Cardiac septum (tissue), 1 donor: ENCODE data around the gene AHCYL1. TPM values are rescaled to one million over a fixed set of nuclear protein-coding genes. Genes with fewer than 3 reads are reported as not detected.

Experiments
- DNase-seq: peaks from one replicate; pipeline ENCODE4 v3.0.0-alpha.2; 2020; ENCODE audit warnings: low spot score
- intact Hi-C: fragments of 100-400 bp; cut with DNase I; formaldehyde crosslinking; loops from one replicate; pipeline ENCODE4 v1.14.0; 2022
- total RNA-seq: library from RNA; stranded (reverse); fragmentation: NEBNext Ultra II Directional; extraction: Animal tissue kit (Norgen Biotek cat#: 25700); gene quantifications from one replicate; pipeline ENCODE4 v1.2.1, GENCODE V29; 2021
- donor health status: DM: no; HTN: no; CAD: no.

Gene AHCYL1
- total RNA-seq, 1 donor from 2014 or later: 53.6 TPM

- intact Hi-C loops: no loop called here
- DNase-seq: no peak
These were observed 6.9 kb downstream of the AHCYL1 start for GRCh38 chr1:109991400-109991925.

DNA sequence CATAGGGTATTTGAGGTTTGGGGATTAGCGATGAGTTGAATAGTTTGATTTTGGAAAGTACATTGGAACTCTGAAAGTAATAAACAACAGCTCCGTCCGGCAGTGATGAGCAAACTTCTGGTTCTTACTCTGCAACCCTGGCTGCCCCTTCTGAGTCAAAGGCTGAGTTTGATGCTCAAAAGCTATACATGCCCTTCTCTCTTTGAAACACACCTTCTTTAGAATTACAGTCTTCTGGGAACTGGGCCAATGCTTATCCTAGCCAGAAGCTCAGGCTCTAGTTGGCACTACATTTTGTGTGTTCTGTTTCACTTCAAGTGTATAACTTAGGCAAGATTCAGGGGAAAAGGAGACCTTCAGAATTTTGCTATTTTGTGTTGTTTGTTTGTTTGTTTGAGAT, 9.3 kb downstream of the AHCYL1 start:
- no peak for DNase-seq
- intact Hi-C loops: no loop called here

DNA sequence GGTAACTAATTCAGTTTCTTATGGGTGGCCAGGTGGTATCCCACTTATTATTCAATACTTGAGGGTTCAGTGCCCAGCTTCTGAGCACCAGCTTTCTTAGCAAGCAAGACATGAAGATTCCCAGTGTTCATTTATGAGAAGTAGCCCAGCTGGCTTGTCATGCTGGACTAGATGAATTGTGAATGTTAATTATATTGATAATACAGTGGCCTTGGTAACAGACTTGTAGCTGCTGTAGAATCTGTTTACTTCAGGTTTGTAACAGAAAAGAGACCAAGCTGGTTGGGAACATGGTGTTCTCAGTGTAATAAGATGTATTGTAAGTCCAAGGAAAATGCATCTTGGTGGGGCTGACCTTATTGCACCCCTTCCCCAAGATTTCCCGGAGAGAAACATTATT, 10.1 kb downstream of the AHCYL1 start:
- intact Hi-C loops: no loop called here
- DNase-seq: no peak

GRCh38 chr1:109995536-109995935, 11.0 kb downstream of the AHCYL1 start:
- DNase-seq: no peak
- intact Hi-C loops: no loop called here

DNA sequence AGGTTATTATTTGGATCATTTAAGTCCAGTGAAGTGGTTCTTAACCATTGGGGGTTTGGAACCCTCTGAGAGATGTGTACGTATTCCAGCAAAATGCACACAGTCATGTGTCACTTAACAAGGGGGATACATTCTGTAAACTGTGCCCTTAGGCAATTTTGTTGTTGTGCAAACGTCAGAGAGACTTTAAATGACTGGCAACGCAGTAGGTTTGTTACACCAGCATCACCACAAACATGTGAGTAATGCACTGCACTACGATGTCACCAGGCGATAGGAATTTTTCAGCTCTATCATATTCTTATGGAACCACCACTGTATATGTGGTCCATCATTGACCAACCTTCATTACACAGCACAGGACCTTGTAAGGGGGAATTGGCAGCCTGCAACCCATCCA, 11.9 kb downstream of the AHCYL1 start:
- no peak for DNase-seq
- intact Hi-C loops: no loop called here

DNA sequence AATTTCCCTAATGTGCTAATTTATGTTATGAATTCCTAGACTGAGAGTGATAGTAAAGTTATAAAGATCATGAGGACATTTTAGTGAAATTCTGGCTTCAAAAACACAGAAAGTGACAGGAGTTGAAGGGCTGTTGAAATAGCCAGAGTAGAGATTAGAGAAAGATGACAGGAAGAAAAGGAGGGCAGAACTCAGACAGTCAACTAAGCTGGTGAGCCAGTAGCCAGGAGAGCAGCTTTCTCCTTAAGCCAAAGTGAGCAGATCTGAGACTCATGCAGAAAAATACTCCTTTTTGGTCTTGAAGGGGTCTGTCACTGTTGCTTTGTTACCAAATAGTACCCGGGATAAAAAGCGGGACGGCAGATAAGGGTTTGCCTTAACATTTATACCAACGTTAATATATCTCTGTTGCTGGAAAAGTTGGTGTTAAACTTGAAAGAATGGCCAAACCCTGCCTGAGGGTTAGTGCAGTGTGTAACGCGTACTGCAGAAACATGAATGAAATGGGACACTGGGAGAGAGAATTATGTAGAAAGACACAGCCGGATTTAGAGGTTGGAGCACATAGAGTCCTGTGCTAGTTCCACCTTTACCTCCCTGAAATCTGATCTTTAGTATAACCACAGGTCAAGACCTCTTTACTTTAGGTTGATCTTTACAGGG, 12.8 kb downstream of the AHCYL1 start:
- DNase-seq: no peak
- intact Hi-C loops: no loop called here

DNA sequence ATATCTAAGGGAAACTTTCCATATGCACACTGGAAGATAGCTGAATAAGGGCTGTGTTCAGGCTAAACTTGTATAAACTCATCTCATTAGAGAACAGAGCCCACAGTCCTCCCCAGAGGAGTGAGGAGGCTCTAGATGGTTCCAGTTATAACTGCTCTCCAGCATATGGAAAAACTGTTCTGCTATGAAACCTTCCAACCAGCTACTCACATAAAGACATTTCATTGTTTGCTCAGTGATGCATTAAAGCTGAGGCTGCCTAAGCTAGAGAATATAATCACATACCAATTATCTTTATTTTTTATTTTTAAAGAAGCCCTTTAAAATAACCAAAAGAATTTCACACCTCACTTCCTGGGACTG, 13.3 kb downstream of the AHCYL1 start:
- no peak for DNase-seq
- intact Hi-C loops: no loop called here

DNA sequence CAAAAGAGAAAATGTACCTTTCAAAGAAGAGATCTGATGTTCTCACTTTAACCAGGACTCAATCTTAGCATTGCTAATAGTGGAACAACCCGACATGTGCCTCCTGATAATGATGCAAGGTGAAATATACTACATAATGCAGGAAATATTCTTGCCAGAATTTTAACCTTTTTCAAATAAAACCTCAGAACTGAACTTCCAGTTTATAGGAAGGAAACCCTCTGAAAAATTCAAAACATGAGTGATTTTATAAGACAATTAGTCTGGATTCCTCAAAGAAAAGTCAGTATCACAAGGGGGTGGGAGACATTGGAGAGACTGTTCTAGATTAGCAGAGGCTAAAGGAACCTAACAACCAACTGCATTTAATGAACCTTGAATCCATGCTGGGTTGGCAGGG, 18.1 kb downstream of the AHCYL1 start:
- intact Hi-C loops: no loop called here
- no peak for DNase-seq

DNA sequence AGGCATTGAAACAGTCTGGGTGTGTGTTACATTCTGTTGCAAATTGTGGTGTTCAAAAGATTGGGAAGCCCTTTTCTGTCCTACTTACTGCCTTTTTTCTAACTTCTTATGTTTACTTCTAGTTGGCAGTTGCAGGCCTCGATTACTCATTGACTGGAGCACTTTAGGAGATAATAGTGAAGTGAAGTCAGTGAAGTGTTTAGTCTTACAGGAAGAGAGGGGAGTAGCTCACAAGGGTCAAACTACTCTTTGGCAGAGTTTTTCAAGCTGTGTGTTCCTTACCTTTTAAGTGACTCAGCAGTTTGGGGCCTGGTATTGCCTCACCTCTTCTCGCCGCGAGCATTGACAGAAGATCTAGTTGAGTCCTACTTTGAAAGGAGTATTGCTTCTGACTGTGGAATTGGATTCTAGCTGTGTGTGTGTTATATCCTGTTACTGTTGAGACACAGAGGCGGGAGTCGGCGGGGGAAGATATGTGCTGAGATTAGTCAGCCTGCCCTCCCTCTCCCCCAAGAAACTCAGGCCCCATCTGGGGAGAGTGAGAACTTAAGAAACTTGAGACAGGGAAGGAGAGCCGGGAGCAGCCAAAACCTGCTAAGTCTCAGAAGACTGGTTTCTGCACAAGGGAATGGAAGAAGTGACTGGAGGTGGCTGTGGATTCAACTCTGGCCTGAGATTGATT, 19.3 kb downstream of the AHCYL1 start:
- intact Hi-C loops: no loop called here
- no peak for DNase-seq

- DNase-seq: no peak
- intact Hi-C loops: no loop called here
These were observed 20.0 kb downstream of the AHCYL1 start for GRCh38 chr1:110004583-110004982.

DNA sequence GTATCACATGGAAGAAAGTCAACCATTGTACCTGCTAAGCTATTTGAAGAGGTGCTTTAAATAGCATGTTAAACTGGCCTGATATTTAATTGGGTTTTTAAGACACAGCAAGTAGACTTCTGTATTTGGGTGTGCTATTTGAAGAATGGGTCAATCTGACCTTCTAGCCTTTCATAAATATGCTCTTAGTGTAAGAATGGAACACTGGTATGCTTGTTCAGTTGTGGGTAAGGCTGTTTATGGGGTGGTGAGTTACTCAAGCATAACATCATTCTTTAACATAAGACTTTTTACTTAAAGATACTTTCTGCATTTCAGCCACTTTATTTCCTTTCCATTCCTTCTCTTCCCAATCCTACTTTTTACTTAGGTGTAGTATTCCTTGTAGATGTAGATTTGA, 21.4 kb downstream of the AHCYL1 start:
- intact Hi-C loops: no loop called here
- no peak for DNase-seq

DNA sequence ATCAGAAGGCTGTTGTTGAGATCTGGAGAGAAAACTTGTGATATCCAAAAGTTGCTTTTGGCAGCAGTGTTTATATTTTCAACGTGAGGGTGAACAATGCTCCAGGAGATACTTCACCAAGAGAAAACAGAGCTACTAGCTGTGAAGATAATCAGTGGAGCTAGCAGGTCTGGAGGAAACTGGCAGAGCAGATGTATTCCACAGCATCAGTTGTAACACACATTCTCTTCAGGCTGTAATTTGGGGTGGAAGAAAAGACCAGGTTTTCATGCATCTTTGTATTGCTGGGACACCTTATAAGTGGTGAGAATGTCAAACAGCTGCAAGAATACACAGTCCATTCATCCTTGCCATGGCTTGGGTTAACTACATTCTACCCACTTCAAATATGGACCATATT, 22.0 kb downstream of the AHCYL1 start:
- no peak for DNase-seq
- intact Hi-C loops: no loop called here

DNA sequence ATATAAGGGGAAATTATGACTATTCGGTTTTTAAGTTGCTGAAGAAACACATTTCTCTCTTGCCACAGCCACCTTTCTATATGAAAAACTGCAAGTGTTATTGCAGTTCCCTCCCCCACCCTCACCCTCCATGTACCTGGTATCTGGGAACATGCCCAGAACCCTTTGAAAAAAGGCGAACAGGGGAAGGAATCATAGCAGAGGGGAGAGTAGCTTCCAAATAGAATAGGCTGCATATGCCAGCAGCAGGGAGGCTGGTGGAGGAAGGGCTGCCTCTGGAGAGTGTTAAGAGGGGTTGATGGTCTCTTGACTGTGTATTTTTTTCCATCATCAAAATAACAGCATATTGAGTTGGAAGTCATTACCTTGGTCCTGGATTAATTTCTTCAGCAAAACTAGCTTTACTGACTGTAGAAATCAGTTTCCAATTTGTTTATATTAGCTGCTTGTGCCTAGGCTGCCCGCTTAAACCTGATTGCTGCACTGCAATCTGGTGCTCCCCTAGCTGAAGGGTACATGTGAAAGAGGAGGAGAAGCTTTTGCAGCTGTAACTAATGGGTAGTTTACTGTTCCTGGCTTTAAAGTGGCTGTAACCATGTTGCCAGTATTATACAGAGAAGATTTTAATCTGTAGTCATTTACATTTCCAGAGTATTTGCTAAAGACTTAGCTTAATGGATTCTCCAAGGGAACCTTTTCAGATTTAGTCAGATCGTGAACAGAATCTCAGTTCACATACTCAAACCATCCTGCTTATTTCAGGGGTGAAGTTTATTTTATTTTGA, 22.7 kb downstream of the AHCYL1 start:
- no peak for DNase-seq
- intact Hi-C loops: no loop called here

DNA sequence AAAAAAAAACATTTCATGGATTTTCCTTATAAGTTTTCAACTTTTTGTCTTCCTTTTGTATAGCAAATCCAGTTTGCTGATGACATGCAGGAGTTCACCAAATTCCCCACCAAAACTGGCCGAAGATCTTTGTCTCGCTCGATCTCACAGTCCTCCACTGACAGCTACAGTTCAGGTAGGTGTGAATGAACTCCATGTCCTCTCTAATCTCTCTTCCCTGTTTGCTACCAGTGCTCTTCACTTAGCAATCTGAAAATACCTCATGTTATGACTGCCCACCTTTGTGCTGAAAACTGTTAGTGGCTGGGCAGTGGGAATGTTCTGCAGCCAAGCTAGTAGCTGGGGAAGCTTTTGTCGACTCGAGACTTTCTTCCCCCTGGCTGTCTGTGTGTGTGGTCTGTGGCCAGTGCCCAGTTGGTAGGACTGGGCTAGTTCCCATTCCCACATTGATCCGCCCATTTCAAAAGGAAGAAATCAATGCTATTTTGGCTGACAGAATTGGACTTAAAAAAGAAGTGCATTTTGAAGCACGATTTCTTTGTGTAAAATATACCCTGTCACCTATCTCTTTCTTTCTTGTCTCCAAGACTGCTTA, 24.5 kb downstream of the AHCYL1 start:
- DNase-seq: no peak
- intact Hi-C loops: no loop called here

GRCh38 chr1:110011527-110012041, 27.0 kb downstream of the AHCYL1 start:
- intact Hi-C loops: no loop called here

GRCh38 chr1:110012100-110012780, 27.7 kb downstream of the AHCYL1 start:
- intact Hi-C loops: no loop called here
- no peak for DNase-seq

More at GRCh38 chr1:110011527-110012041, 27.0 kb downstream of the AHCYL1 start:
- DNase-seq: no peak

DNA sequence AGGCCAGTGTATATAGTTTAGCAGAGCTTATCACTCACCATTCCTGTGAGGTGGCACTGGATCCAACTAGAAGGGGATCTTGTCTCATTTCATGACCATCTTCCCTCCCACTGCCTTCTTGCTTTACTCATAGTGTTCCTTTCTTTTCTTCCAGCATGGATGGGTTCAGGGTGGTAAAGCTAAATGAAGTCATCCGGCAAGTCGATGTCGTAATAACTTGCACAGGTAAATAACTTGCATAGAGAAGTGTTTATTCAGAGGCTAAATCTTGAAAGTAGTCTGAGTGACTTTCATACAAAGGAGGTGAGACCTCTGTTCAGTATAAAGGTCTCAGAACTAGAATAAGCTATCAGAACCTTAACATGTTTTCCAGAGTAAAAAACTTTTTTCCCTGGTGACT, 33.2 kb downstream of the AHCYL1 start:
- intact Hi-C loops: no loop called here

DNA sequence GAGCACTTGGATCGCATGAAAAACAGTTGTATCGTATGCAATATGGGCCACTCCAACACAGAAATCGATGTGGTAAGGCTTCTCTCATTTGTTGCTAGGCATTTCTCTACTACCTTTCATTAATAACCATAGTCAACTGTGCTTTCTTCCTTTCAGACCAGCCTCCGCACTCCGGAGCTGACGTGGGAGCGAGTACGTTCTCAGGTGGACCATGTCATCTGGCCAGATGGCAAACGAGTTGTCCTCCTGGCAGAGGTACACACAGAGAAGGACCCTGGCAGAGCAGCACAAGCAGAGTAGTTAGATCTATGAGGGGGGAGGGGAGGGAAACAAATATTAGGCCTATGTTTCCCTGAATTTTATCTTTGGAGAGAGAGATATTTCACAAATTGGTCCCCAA, 33.8 kb downstream of the AHCYL1 start:
- no peak for DNase-seq
- intact Hi-C loops: no loop called here

More for the DNA sequence above, 33.2 kb downstream of the AHCYL1 start:
- no peak for DNase-seq

DNA sequence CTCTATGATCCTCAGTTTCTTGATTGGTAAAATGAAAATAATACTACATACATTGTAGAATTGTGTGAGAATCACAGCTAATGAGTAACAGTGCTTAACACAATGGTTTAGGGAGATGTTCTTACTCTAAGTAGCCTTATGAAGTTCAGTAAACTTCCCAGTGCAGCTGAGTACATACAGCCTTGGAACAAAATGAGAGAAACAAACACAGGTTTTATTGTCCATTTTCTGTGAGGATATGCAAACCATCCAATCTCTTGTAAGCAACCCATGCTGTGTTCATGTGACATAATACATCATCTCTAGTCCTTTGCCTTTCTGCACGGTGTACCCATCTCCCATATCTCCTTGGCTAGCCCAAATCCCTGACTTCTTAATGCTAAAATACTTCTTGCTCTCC, 35.2 kb downstream of the AHCYL1 start:
- intact Hi-C loops: no loop called here
- no peak for DNase-seq
